Activated T-cell treated with anti-CD3 and anti-CD28 coated beads, Interleukin-2, amount 50 U/mL, for 48 hours (primary cell): ENCODE data around the gene GIGYF1.
"Not testable (repeated sequence)": the region's sequence is repeated elsewhere in the genome, so short reads cannot be mapped to it uniquely, and the experiment has no call there.

Source experiments
- DNase-seq, 2 experiments: peaks; one replicate each; pipeline ENCODE4 v3.0.0-alpha.2; 2020

The GIGYF1 gene

DNA sequence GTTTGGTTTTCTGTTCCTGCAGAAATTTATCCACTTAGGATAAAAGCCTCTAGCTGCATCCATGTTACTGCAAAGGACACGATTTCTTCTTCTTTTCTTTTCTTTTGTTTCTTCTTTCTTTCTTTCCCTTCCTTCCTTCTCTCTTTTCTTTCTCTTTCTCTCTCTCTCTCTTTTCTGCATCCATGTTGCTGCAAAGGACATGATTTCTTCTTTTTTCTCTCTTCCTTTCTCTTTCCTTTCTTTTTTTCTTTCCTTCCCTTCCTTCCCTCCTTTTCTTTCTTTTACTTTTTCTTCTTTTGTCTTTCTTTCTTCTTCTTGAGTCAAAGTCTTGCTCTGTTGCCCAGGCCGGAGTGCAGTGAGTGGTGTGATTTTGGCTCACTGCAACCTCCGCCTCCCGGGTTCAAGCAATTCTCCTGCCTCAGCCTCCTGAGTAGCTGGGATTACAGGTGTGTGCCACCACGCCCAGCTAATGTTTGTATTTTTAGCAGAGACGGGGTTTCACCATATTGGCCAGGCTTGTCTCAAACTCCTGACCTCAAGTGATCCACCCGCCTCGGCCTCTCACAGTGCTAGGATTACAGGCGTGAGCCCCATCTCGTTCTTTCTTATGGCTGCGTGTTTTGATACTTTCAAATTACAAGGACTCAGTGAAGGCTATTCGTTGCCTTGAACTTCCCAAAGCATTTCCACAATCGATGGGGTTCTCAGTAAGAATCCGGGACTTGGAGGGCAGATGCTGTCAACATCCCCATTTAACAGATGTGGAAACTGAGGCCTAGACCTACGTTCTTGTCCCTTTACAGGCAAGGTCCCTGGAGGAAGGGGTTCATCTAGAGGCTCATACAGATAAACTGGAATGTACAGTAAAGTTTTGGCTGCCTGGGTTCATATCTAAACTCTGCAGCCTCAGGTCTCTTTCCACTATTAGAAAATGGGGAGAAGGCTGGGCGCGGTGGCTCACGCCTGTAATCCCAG lies 22.4 kb downstream of the GIGYF1 start:
- no peak for DNase-seq

DNA sequence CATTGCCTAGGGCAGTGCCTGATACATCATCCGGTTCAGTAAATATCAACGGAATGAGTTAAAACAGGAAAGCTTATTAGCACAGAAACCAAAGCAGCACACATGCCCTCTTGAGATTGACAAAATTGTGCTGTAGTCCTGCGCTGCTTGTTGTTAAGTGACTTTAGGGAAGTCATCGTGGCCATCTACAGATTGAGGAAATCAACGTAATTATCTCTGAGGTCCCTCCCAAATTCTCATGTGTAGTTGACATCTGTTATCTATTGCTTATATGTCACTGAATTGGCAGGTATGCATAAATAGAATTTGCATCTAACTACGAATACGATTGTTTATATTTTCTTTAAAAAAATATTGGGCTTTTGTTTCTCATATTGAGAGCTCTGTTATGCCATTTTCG lies 24.0 kb downstream of the GIGYF1 start:
- no peak for DNase-seq

- DNase-seq, result not testable (repeated sequence)
These were observed 24.9 kb downstream of the GIGYF1 start for GRCh38 chr7:100669106-100669505.

GRCh38 chr7:100668069-100668449 lies 26.0 kb downstream of the GIGYF1 start:
- DNase-seq, result no peak

GRCh38 chr7:100667331-100668068 lies 26.6 kb downstream of the GIGYF1 start:
- DNase-seq, result no peak

- no peak for DNase-seq
These were observed 28.8 kb downstream of the GIGYF1 start for GRCh38 chr7:100665168-100665726.

- not testable (repeated sequence) for DNase-seq
These were observed 31.8 kb downstream of the GIGYF1 start for GRCh38 chr7:100662194-100662776.

GRCh38 chr7:100655908-100656674 lies 38.0 kb downstream of the GIGYF1 start, which contains the start of gene ACTL6B:
TSS of gene ACTL6B (minus strand) at chr7:100656448. CDS start at chr7:100656354, 94 bp downstream.
- DNase-seq, result peak; percentile 75 to 83

- DNase-seq, result no peak
These were observed 38.9 kb downstream of the GIGYF1 start for GRCh38 chr7:100654908-100655831.

GRCh38 chr7:100649826-100650565 lies 44.1 kb downstream of the GIGYF1 start:
- DNase-seq, result no peak

GRCh38 chr7:100642534-100642907 lies 51.5 kb downstream of the GIGYF1 start:
- peak; percentile 46 to 64 for DNase-seq

- DNase-seq, result no peak
These were observed 52.1 kb downstream of the GIGYF1 start for GRCh38 chr7:100641860-100642533.

DNA sequence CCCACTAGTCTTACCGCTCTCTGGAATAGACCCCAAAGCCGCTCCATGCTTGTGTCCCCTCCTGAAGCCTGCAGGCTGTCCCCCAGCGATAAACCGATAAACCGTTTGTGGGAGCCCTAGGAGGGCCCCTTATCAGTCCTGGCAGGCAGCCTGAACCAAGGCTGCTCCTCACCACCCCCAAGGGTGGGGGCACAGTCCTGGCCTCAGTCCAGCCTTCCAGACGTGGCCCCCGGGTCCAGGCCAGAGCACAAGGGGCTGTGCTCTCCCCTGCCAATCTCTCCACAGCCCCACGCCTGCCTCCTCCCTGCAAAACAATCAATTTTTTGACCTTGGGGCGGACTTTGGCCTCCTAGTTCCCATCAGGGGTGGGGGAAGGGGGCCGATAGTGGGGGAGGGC lies 52.6 kb downstream of the GIGYF1 start, which contains the start of gene TFR2:
Gene TFR2 (minus strand): TSS at position 90 of the 397 bp plus-strand sequence. CDS start 43 bp downstream, at position 47.
- DNase-seq, result no peak

GRCh38 chr7:100640517-100641440 lies 53.3 kb downstream of the GIGYF1 start:
- DNase-seq, result no peak

- DNase-seq, result no peak
These were observed 54.0 kb downstream of the GIGYF1 start for GRCh38 chr7:100639995-100640516.

DNA sequence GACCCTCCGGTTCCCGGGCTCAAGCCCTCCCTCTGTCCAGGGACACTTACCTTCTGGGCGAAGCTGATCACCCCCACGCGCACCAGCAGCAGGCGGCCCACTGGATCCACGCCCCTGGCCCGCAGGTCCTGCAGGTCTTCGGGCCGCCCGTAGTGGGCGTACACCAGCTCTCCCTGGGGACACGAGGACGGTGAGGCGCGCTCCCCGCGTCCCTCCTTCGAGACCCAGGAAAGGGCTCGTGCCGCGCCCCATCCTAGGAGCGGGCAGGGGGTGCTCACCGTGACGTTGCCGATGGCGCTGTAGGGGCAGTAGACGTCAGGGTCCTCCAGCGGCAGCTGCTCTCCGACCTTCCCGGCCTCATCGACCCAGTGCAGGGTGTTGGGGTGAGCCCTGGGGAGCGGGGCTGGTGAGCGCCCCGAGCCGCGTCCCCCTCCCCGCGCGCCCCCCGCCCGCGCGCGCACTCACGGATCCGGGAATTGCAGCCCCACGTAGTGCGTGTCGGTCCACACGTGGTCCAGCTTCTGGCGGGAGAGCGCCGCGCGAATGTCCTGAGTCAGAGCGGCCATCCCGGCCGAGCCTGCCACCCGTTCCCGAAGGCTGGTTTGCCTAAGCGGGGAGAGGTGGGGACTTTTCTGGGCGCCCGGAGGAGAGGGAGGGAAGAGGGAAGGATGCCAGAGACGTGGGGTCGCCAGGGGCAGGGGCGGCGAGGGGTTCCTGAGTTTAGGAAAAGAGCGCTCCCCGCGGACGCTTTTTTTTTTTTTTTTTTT lies 60.9 kb downstream of the GIGYF1 start:
- peak; percentile 79 to 83 for DNase-seq

- no peak for DNase-seq
These were observed 64.0 kb downstream of the GIGYF1 start for GRCh38 chr7:100630066-100630465.
